Measurements from ENCODE around the gene IKZF3. TPM values are rescaled to one million over a fixed set of nuclear protein-coding genes. Genes with fewer than 3 reads are reported as not detected.
A peak's percentile ranks its signal among the peaks of the same experiment; 100 is the strongest.

The IKZF3 gene
- polyA plus RNA-seq, 1 donor from 2014 or later = not detected

DNA sequence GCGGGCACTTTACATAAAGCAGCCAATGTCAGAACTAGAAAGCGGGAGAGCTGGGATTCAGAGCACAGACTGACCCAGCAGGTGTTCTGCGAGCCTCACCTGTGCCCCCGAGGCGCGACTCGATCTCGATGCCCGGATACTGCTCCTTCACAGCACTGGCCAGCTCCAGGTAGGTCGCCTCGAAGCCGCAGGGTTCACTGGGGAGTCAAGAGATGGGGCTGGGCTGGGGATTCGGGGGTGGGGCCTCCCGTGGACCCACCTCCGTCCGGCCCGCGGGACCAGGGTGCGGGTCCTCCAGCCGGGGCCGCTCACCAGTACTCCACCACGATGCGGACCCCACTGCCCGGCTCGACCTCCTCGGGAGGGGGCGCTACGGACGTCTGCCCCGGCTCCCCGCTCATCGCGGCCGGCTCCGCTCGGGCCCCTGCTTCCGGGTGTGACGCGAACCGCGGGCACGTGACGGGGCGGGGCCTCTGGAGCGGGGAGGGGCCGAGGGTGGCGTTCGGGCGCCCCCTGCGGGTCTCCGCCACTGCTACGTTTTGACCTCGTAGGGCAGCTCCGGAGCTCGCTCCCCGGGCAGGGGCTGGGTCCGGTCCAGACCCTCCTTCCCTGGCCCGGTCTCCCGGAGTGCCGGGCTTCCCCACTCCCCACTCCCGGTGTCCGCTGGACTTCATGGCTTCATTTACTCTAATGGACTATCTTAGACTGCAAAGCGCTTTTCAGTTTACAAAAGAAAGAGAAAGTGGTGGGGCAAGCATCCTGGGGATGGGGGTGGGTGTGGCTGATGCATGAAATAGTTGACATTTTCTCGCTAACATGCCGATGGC is 133.8 kb downstream of the IKZF3 start, which contains the start of gene MIEN1:
TSS of gene MIEN1 (minus strand) at position 438 of the 827 bp plus-strand sequence. CDS start at position 401, 37 bp downstream.
- H3F3A ChIP-seq (ENCODE audit: insufficient read depth, low read length, poor library complexity, severe bottlenecking) = no peaks in the 10 kb centered on the region
- H3K36me3 ChIP-seq (ENCODE audit: insufficient read depth, low read length) = no peaks in the 10 kb centered on the region
- H3K79me2 ChIP-seq (replicated peaks; ENCODE audit: insufficient read depth, low read length) = no peaks in the 10 kb centered on the region
- H2AFZ ChIP-seq (ENCODE audit: low read depth, low read length) = peak within 1 kb of the TSS; percentile 85
- H3K4me3 ChIP-seq (ENCODE audit: low read length) = peak within 1 kb of the TSS; percentile 96
- no peaks in the 10 kb centered on the region for H3K9me3 ChIP-seq (ENCODE audit: low read length)
- no peaks in the 10 kb centered on the region for H3K9me2 ChIP-seq (ENCODE audit: insufficient read depth, low read length)
- TF ChIP-seq MXI1 (conservative IDR thresholded peaks at IDR 0.05; ENCODE audit: poor library complexity, severe bottlenecking) (peak; percentile 71), TAF1 (IDR thresholded peaks at IDR 0.05; ENCODE audit: low read depth) (no peak), SMC3 (conservative IDR thresholded peaks at IDR 0.05; ENCODE audit: poor library complexity) (peak; percentile 68), RAD21 (conservative IDR thresholded peaks at IDR 0.05) (peak; percentile 54), EP300 (conservative IDR thresholded peaks at IDR 0.05; ENCODE audit: poor library complexity, severe bottlenecking) (peak; percentile 39), POLR2AphosphoS5 (IDR thresholded peaks at IDR 0.05) (peak; percentile 94), EZH2 (IDR thresholded peaks at IDR 0.05; ENCODE audit: borderline replicate concordance, insufficient read depth, low read length, poor library complexity, severe bottlenecking) (no peak)
- TF ChIP-seq, protein P1, sequence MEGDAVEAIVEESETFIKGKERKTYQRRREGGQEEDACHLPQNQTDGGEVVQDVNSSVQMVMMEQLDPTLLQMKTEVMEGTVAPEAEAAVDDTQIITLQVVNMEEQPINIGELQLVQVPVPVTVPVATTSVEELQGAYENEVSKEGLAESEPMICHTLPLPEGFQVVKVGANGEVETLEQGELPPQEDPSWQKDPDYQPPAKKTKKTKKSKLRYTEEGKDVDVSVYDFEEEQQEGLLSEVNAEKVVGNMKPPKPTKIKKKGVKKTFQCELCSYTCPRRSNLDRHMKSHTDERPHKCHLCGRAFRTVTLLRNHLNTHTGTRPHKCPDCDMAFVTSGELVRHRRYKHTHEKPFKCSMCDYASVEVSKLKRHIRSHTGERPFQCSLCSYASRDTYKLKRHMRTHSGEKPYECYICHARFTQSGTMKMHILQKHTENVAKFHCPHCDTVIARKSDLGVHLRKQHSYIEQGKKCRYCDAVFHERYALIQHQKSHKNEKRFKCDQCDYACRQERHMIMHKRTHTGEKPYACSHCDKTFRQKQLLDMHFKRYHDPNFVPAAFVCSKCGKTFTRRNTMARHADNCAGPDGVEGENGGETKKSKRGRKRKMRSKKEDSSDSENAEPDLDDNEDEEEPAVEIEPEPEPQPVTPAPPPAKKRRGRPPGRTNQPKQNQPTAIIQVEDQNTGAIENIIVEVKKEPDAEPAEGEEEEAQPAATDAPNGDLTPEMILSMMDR (IDR thresholded peaks at IDR 0.05; ENCODE audit: poor library complexity, severe bottlenecking) = peak; percentile 93
- TF ChIP-seq, protein P2, sequence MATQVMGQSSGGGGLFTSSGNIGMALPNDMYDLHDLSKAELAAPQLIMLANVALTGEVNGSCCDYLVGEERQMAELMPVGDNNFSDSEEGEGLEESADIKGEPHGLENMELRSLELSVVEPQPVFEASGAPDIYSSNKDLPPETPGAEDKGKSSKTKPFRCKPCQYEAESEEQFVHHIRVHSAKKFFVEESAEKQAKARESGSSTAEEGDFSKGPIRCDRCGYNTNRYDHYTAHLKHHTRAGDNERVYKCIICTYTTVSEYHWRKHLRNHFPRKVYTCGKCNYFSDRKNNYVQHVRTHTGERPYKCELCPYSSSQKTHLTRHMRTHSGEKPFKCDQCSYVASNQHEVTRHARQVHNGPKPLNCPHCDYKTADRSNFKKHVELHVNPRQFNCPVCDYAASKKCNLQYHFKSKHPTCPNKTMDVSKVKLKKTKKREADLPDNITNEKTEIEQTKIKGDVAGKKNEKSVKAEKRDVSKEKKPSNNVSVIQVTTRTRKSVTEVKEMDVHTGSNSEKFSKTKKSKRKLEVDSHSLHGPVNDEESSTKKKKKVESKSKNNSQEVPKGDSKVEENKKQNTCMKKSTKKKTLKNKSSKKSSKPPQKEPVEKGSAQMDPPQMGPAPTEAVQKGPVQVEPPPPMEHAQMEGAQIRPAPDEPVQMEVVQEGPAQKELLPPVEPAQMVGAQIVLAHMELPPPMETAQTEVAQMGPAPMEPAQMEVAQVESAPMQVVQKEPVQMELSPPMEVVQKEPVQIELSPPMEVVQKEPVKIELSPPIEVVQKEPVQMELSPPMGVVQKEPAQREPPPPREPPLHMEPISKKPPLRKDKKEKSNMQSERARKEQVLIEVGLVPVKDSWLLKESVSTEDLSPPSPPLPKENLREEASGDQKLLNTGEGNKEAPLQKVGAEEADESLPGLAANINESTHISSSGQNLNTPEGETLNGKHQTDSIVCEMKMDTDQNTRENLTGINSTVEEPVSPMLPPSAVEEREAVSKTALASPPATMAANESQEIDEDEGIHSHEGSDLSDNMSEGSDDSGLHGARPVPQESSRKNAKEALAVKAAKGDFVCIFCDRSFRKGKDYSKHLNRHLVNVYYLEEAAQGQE (IDR thresholded peaks at IDR 0.05; ENCODE audit: borderline replicate concordance) = no peak
- H3K9ac ChIP-seq (ENCODE audit: low read length) = peak within 1 kb of the TSS; percentile 87
- H3K4me2 ChIP-seq (ENCODE audit: low read length) = peak within 1 kb of the TSS; percentile 94
- no peaks in the 10 kb centered on the region for H4K20me1 ChIP-seq (ENCODE audit: insufficient read depth)
- no peaks in the 10 kb centered on the region for H3K27me3 ChIP-seq (ENCODE audit: insufficient read depth, low read depth, low read length)
- peak within 1 kb of the TSS; percentile 49 for H3K27ac ChIP-seq (ENCODE audit: low read length)

DNA sequence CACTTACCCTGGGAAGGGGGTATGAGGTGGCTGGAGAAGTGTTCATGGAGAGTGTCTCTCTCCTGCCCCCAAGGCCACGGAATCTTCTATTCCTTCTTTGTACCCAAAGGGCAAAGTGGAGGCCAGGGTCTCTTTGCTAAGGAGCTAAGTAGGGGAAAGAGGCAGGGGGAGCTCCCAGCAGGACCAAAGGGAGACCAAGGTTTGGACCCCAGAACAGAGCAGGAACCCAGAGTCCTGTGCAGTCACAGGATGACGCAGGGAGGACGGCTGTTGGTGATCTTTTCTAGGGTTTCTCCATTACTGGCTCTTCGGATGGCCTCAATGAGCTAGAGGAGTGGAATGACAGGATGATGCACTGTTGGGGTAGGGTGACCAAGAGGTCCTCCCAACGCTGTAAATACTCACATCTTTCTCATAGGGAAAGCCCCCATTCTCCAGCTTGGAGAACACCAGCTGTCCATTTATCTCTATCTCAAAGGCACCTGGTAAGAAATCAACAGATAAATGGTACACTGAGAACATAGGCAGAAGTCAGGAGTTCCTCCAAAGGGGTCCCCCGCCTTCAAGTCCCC is 134.7 kb downstream of the IKZF3 start:
- Histone ChIP-seq H3K79me2 (replicated peaks; ENCODE audit: insufficient read depth, low read length) (no peaks in the 10 kb centered on the region), H3K9me2 (ENCODE audit: insufficient read depth, low read length) (no peaks in the 10 kb centered on the region), H3K27me3 (ENCODE audit: insufficient read depth, low read depth, low read length) (no peaks in the 10 kb centered on the region), H3K27ac (ENCODE audit: low read length) (no peak overlapping the region), H2AFZ (ENCODE audit: low read depth, low read length) (no peak overlapping the region), H3K9ac (ENCODE audit: low read length) (peak overlapping the region; percentile 87), H3F3A (ENCODE audit: insufficient read depth, low read length, poor library complexity, severe bottlenecking) (no peaks in the 10 kb centered on the region), H3K4me3 (ENCODE audit: low read length) (peak overlapping the region; percentile 96), H3K9me3 (ENCODE audit: low read length) (no peaks in the 10 kb centered on the region), H3K4me2 (ENCODE audit: low read length) (peak overlapping the region; percentile 94), H4K20me1 (ENCODE audit: insufficient read depth) (no peaks in the 10 kb centered on the region), H3K36me3 (ENCODE audit: insufficient read depth, low read length) (no peaks in the 10 kb centered on the region)
- TF ChIP-seq TAF1 (IDR thresholded peaks at IDR 0.05; ENCODE audit: low read depth) = no peak
- TF ChIP-seq EZH2 (IDR thresholded peaks at IDR 0.05; ENCODE audit: borderline replicate concordance, insufficient read depth, low read length, poor library complexity, severe bottlenecking) = no peak
- TF ChIP-seq MXI1 (conservative IDR thresholded peaks at IDR 0.05; ENCODE audit: poor library complexity, severe bottlenecking) = no peak
- TF ChIP-seq EP300 (conservative IDR thresholded peaks at IDR 0.05; ENCODE audit: poor library complexity, severe bottlenecking) = no peak
- TF ChIP-seq, protein P2 (IDR thresholded peaks at IDR 0.05; ENCODE audit: borderline replicate concordance) = no peak
- TF ChIP-seq, protein P1 (IDR thresholded peaks at IDR 0.05; ENCODE audit: poor library complexity, severe bottlenecking) = no peak
- no peak for TF ChIP-seq SMC3 (conservative IDR thresholded peaks at IDR 0.05; ENCODE audit: poor library complexity)
- no peak for TF ChIP-seq RAD21 (conservative IDR thresholded peaks at IDR 0.05)
- TF ChIP-seq POLR2AphosphoS5 (IDR thresholded peaks at IDR 0.05) = no peak

Measured in neural cell (in vitro differentiated cells).